ENCODE data around the gene EFEMP1.

Gene EFEMP1

DNA sequence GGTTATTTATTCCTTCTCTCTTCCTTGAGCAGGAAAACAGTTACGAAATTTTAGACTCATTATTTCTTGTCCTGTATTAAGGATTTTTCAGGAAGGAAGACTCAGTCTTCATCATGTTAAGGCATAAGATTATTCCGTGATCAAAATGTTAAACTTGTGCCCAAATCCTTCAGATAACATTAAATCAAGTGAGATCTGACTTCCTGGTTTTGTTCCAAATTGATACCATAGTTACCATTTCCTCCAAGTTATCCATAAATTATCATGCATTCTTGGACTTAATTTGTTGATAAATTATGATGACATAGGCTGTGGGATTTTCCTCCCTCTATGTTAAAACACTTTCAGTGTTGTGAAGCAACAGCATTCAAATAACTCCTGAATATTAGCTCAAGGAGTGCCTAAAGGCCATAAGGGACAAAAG is 31.9 kb downstream of the EFEMP1 start:
- TF ChIP-seq, protein P1, sequence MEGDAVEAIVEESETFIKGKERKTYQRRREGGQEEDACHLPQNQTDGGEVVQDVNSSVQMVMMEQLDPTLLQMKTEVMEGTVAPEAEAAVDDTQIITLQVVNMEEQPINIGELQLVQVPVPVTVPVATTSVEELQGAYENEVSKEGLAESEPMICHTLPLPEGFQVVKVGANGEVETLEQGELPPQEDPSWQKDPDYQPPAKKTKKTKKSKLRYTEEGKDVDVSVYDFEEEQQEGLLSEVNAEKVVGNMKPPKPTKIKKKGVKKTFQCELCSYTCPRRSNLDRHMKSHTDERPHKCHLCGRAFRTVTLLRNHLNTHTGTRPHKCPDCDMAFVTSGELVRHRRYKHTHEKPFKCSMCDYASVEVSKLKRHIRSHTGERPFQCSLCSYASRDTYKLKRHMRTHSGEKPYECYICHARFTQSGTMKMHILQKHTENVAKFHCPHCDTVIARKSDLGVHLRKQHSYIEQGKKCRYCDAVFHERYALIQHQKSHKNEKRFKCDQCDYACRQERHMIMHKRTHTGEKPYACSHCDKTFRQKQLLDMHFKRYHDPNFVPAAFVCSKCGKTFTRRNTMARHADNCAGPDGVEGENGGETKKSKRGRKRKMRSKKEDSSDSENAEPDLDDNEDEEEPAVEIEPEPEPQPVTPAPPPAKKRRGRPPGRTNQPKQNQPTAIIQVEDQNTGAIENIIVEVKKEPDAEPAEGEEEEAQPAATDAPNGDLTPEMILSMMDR (IDR thresholded peaks at IDR 0.05; ENCODE audit: insufficient read depth, low read length, missing control alignments), result no peak
- POLR2A ChIA-PET, result no interaction called here
- DNase-seq (ENCODE audit: low read depth, low spot score), result no peak
- CTCF ChIA-PET, result no interaction called here
- H3K4me3 ChIP-seq (ENCODE audit: low read depth, low read length), result no peak overlapping the region

DNA sequence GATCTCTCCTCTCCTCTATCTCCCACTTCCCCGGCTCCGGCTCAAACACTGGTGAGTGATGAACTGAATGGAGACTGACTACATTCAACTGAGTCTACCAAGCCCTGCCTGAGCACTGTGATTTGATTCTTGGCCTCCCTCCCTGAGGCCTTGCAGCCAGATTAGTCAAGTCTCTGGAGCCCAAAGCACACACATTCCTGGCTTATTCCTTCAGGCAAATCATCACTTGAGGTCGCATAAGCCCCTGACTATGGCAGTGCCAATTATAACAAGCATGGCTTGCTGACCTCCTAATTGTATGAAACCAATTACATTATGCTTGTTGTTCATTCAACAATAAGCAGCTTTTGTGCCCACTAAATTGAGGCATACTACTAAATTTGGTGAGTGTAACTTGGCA is 34.6 kb downstream of the EFEMP1 start:
- no peak for DNase-seq (ENCODE audit: low read depth, low spot score)
- TF ChIP-seq, protein P1 (IDR thresholded peaks at IDR 0.05; ENCODE audit: insufficient read depth, low read length, missing control alignments), result no peak
- ChIA-PET POLR2A (no interaction called here), CTCF (interaction anchor here (1.1 kb wide), 1 partner anchor 16 kb away, joined by 3 read pairs; no protein-coding TSS in a partner anchor)
- H3K4me3 ChIP-seq (ENCODE audit: low read depth, low read length), result no peak overlapping the region

DNA sequence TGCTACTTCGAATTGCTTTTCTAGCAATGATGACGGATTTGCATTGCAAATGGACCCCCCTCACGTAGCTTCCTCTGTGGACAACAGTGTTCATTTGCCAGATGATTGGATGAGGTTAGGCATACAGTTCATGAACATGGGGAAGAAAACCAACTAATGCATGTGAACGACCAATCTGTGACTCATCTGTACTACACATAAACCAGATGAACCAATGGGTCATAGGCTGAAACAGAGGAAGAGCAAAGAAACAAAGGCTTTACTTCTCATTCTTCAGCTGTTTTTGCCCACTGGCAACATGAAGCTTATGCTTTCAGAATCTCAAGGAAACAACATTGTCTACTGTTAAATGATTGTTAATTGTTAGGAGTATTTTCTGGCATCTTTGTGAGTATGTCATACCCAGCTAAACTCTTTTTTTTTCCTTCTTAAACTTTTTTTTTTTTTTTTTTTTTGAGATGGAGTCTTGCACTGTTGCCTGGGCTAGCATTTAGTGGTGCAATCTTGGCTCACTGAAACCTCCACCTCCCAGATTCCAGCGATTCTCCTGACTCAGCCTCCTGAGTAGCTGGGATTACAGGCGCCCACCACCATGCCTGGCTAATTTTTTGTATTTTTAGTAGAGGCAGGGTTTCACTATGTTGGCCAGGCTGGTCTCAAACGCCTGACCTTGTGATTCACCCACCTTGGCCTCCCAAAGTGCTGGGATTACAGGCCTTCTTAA is 35.5 kb downstream of the EFEMP1 start:
- no peak for DNase-seq (ENCODE audit: low read depth, low spot score)
- ChIA-PET CTCF (interaction anchor here (0.6 to 1.5 kb wide), 4 partner anchors 9 to 116 kb away, joined by 3 to 8 read pairs (median 4); no protein-coding TSS in a partner anchor), POLR2A (interaction anchor here (0.7 kb wide), 1 partner anchor 105 kb away, joined by 6 read pairs; no protein-coding TSS in a partner anchor)
- TF ChIP-seq, protein P1 (IDR thresholded peaks at IDR 0.05; ENCODE audit: insufficient read depth, low read length, missing control alignments), result no peak
- no peak overlapping the region for H3K4me3 ChIP-seq (ENCODE audit: low read depth, low read length)

DNA sequence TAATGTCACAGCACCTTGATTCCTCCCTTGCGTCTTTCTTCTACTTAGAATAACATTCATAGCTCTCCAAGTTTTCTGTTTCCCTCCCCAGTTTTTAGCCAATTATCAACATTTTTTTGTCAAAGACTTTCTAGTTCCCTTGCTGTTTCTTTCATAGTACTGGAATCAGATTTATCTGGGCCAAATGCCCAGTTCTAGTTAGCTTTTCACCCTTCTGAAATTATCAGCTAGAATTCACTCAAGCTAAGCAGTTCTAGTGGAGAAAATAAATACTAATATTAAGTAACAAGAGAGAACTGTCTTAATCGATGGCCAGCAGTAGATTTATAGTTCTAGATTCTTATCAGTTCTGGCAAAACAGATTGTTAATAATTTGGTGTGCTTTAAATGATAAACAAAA is 36.2 kb downstream of the EFEMP1 start:
- TF ChIP-seq, protein P1 (IDR thresholded peaks at IDR 0.05; ENCODE audit: insufficient read depth, low read length, missing control alignments), result no peak
- DNase-seq (ENCODE audit: low read depth, low spot score), result no peak
- H3K4me3 ChIP-seq (ENCODE audit: low read depth, low read length), result no peak overlapping the region
- POLR2A ChIA-PET, result no interaction called here
- CTCF ChIA-PET, result interaction anchor here (0.9 to 1.5 kb wide), 4 partner anchors 10 to 115 kb away, joined by 3 to 8 read pairs (median 4); no protein-coding TSS in a partner anchor

DNA sequence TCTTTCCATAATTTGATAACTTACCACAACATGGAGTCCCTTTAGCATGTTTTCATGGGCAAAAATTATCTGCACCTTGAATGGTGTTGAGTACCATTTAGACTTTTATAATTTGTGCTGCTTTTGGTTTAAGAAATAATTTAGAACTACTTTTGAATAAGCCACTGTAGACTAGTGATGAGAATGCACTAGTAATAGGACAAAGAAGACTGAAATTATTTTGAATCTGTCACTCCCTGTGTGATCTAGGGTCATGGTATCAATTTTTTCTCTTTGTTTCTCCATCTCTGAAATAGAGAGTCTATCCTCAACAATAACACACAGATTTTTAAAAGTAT is 37.7 kb downstream of the EFEMP1 start:
- no peak overlapping the region for H3K4me3 ChIP-seq (ENCODE audit: low read depth, low read length)
- ChIA-PET CTCF (interaction anchor here (1.3 to 1.6 kb wide), 2 partner anchors 16 to 22 kb away, joined by 5 read pairs; no protein-coding TSS in a partner anchor), POLR2A (interaction anchor here (0.8 to 1.5 kb wide), 2 partner anchors 10 to 107 kb away, joined by 4 read pairs; no protein-coding TSS in a partner anchor)
- TF ChIP-seq, protein P1 (IDR thresholded peaks at IDR 0.05; ENCODE audit: insufficient read depth, low read length, missing control alignments), result no peak
- no peak for DNase-seq (ENCODE audit: low read depth, low spot score)

DNA sequence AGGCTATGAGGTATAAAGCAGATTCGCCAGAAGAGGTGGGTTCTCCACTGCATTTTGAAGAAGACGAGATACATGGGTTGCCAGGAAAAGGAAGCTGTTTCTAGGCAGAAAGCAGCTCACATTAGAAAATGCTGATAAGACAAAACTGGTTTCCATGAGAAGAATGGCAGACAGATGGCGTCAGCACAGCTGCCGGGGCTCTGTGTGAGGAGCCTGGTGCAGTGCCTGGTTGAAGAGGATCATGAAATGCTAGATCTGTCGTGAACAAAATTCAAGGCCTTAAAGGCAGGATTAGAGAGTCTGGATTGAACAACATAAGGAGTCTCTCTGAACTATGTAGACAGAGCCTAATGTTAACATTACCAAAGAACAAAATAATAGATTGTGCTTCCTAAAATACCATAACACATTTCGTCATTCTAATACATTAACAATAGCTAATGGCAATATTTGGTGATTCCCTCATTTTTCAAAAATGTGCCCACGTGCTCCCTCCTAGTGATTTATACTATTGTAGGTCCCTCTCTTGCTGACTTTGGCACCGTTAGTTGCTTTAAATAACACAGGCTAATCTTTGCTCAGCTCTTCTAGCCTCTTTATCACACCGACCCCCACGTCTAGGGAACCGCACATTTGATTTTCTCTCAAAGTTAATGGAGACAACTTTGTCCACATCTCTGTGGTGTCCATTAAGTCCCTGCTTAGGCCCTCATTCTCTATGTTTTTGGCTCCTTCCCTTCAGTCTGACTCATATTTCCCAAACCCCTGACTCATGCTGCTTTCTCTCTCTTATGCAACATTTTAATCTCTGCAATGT is 38.2 kb downstream of the EFEMP1 start:
- H3K4me3 ChIP-seq (ENCODE audit: low read depth, low read length), result no peak overlapping the region
- TF ChIP-seq, protein P1 (IDR thresholded peaks at IDR 0.05; ENCODE audit: insufficient read depth, low read length, missing control alignments), result no peak
- CTCF ChIA-PET, result interaction anchor here (0.7 to 1.6 kb wide), 5 partner anchors 17 to 121 kb away, joined by 3 to 5 read pairs (median 3); no protein-coding TSS in a partner anchor
- peak; percentile 90 for DNase-seq (ENCODE audit: low read depth, low spot score)
- POLR2A ChIA-PET, result interaction anchor here (0.8 to 1.5 kb wide), 2 partner anchors 9 to 107 kb away, joined by 4 read pairs; no protein-coding TSS in a partner anchor

All from AG04449 (cell line).